HTR-8/SVneo (cell line): ENCODE data around the gene MAP7D1.
"Not testable (repeated sequence)": the region's sequence is repeated elsewhere in the genome, so short reads cannot be mapped to it uniquely, and the experiment has no call there.

ENCODE experiments used
- DNase-seq: peaks from one replicate; pipeline ENCODE4 v3.0.0; 2011; ENCODE audit warnings: low spot score, mixed read lengths; ENCODE audit not compliant: insufficient read length
- FAIRE-seq: peaks from 2 replicates; lab custom pipeline; 2011; peaks lifted over from hg19 to GRCh38; lab: Jason Lieb, UNC

Gene MAP7D1

DNA sequence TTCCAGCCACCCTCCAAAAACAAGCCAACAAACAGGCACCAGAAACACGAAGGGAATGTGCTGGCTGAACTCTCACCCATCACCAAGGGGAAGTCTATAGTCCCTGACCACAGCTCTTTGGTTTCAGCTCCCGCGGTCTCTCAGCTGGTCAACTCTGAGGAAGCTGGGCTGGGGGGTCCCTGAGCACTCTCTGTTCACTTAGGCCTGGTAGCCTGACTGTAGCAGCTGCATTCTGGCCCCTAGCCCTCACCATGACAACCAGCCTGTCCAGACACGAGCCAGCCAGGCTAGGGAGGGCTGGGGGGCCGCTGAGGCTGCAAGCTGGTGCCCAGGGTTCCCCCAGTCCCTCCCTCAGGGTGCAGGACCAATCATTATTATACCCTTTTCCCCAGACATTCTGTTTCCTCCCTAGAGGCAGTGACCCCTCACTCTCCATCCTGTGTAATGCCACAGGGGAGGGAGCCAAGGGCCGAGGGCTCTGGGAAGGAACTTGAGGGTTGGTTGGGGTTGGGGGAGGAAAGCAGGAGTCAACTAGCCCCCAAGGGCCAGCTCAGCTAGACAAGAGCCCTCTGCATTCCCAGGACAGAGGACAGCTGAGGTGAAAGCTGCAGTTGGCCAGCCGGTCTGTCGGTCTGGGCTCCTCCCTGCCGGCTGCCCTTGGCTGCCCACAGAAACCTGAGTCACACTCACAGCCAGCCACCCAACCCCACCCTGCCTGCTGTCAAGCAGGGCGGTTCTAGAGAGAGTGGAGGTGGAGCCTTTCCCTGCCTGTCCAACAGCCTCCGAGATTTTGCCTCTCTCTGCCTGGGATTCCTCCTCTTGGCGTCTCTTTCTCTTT is 5.4 kb upstream of the MAP7D1 start:
- FAIRE-seq (peak; percentile 90), DNase-seq (peak; percentile 89)

DNA sequence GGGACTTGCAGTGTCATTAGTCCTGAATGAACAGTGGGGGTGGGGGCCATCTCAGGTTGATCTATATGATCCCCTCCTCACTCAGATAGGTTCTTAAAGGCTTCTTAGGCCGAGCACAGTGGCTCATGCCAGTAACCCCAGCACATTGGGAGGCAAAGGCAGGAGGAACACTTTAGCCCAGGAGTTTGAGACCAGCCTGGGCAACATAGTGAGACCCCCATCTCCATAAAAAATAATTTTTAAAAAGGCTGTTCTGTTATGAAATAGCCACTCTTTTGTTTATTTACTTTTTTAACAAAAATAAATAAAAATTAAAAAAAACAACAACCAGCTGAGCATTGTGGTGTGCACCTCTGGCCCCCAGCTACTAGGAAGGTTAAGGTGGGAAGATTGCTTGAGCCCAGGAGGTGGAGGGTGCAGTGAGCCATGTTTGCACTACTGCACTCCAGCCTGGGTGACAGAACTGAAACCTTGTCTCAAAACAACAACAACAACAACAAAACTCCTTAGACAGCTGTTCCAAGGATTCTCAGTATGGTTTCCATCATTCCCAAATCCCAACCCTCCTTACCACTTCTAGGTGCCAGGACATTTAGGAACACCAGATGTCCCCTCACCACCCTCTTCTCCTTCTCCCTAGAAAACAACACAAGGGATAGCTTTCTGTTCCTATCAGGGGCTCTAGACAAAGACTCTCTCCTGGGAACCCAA is 4.7 kb upstream of the MAP7D1 start:
- no peak for FAIRE-seq
- DNase-seq: no peak

DNA sequence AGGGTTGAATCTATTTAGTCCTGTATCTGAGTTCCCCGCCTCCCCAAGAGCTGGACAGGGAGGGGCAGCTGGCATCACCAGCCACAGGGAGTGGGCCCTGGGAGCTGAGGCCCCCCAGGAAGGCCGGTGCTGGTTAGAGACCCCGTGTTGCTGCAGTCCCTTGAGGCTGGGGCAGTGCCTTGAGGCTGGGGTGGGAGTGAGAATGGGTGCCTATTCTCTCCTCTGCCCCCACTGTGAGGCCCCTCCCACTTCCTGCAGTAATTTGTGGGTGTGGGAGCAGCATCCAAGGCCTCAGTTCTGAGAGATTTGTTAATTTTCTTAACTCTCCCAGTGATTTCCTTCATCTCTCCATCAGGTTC is 4.1 kb upstream of the MAP7D1 start:
- FAIRE-seq: no peak
- no peak for DNase-seq

DNA sequence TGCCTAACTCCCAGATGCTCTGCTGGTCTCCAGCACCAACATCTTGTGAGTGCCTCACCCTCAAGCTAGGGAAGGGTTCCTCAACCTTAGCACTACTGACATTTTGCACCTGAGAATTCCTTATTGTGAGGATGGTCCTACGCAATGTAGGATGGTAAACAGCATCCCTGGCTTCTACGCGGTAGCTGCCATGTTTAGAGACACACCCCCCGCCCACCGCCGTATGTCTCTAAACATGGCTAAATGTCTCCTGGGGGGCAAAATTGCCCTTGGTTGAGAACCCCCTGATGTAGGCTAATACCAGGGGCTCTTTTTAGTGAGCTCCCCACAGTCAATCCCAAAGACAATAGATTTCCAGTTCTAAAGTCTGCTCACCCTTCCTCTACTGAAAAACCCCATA is 2.5 kb upstream of the MAP7D1 start:
- DNase-seq (no peak), FAIRE-seq (no peak)

DNA sequence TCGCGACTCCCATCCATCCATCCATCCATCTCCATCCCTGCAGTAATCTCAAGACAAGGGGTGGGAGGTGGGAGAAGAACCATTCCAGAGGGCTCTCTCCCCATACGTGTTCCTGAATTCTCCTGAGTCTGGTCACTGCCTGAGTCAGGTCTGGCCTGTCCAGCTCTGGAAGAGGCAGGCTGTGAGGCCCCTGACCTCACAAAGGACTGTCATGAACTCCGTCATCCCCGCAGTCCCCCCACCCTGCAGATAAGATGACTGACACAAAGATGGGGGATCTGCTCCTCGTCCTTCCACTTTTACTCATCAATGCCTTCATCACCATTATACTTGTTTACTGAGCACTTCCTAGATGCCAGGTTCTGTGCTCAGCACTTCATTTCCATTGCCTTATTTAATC is 1.6 kb upstream of the MAP7D1 start:
- no peak for FAIRE-seq

DNA sequence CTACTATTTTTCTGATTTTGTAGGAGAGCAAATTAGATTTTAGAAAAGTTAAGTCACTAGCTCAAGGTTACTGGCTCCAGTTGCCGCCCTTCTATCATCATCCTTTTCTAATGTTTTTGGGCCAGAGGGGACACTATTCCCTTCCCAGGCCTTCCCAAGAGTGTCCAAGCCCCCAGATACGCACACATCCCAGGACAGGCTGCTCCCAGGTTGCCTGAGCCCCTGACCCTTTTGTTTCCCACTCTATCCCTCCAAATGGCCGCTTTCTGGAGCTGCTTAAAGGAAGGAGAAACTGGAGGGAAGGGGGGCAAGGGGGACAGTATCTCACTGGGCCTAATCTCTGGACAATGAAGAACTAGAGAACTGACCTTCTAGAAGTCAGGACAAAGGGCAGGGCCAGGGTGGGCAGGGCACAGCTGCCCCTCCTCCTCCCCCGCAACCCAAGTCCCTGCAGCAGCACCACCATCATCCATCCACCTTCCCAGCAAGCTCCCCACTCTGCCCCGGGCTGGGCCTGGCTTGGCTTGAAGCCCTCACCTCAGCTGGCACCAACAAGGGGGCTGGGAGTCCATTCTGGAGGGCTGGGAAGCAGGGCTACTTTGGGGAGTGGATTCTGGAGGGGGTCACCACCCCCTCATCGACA is 1.1 kb upstream of the MAP7D1 start:
- no peak for FAIRE-seq
- no peak for DNase-seq

More for the DNA sequence above, 1.6 kb upstream of the MAP7D1 start:
- no peak for DNase-seq

DNA sequence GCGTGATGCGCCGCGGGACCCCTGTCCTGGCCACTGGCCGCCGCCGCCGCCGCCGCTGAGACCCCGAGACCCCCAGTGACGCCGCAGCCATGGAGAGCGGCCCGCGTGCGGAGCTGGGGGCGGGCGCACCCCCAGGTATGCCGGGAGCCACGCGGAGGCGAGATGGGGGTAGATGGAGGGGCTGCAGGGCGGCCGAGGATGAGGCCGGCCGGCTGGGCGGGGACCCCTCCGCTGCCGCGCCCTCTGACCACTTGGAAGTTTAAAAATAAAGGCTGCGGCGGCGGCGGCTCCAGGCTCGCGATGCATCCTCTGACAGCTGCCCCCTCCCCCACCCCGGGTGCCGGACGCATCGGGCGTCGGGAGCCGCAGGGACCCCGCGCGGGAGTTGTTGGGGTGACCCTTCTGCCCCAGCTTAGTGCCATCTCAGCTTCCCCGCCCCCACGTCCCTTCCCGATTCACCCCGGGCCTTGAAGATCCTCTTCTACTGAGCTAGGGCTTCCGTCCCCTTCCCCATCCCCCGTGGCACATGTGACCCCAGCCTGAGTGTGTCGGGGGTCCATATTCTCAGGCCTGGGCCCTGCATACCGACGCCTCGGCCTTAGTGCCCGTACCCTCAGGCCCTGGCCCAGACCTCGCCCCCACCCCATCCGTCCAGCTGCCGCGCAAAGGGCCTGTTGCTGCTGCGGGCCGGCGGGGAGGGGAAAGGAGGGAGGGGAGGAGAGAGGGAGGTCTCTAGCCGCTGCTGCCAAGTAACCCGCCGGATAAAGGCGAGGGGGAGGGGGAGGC is 562 bp downstream of the MAP7D1 start:
- FAIRE-seq: no peak

DNA sequence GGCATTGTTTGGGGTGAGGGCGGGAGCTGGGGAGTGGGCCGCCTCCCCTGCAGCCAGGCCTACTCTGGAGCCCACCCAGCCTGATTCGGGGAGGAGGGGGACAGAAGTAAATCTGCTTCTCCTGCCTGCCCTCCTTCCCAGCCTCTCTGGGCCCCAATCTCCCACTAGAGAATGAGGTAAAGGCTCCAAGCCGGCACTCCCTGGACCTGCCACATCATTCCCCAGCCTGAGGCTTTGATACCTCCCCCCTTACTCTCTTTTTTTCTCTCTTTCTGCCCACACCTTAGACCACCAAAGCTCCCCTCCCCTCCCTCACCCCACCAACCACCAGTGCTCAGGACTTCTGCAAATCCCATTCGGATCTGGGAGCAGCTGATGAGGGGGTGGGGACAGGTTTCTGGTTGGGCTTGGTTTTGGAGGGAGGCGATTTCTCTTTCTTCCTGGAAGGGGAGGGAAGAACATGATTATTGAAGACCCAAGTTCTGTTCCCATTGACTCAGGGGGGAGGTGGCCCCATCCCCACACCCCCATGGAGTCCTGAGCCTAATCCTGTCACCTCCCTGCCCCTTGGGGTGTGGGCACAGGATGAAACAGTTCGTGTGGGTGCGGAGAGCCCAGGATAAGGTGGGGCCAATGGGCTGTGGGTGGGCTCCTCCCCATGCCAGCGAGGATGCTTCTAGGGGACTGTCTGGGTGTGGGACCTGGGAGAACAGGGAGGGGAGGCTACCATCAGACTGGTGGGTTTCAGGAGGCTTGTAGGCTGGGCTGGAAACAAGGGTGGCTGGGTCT is 1.3 kb downstream of the MAP7D1 start:
- no peak for FAIRE-seq

More for the DNA sequence above, 562 bp downstream of the MAP7D1 start:
- no peak for DNase-seq

DNA sequence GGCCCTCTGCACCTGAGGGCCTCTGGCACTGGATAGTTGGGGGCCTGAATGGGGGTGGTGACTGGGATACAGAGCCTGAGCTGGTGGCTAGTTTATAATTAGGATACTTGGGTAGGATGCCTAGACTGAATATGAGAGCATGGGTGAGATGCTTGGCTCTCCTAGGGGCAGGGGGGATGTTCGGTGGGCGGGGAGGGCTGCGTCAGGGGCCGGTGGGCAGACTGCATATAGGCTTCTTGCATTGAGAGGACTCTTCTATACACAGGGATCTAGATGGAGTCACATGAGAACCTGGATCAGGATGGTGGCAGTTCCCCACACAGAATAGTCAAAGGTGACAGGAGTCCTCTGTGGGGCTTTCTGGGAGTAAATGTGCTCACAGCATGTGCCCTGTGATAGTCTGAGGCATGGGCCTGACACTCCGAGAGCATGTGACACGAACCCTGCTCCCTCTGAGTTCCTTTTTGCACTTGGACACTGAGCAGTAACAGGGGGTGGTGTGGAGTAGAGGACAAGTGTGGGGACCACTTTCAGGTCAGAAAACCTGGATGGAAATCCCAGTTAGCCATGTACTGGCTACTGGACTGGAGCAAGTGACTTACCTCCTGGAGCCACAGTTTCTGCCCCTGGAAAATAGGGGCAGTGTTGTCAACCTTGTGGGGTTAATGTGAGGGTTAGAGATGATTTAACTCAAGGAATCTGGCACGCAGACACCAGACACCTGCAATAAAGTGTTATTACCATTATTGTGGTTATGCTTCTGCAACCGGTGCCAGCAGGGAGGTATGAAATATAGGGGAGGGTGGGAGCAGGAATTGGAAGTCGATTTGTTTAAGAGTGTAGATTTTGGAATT is 2.2 kb downstream of the MAP7D1 start:
- DNase-seq: no peak
- FAIRE-seq: no peak

More for the DNA sequence above, 1.3 kb downstream of the MAP7D1 start:
- no peak for DNase-seq

DNA sequence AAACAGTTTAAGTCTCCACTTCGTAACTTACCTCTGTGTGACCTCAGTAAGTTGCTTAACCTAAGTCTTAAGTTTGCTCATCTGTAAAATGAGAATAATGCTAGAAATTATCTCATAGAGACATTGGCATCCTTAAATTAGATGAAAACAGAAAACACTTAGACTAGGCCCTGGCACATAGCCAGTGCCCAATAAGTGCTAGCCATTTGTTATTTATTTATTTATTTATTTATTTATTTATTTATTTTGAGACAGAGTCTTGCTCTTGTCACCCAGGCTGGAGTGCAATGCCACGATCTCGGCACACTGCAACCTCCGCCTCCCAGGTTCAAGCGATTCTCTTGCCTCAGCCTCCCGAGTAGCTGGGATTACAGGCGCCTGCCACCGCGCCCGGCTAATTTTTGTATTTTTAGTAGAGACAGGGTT is 2.9 kb downstream of the MAP7D1 start:
- DNase-seq, FAIRE-seq: not testable (repeated sequence)

DNA sequence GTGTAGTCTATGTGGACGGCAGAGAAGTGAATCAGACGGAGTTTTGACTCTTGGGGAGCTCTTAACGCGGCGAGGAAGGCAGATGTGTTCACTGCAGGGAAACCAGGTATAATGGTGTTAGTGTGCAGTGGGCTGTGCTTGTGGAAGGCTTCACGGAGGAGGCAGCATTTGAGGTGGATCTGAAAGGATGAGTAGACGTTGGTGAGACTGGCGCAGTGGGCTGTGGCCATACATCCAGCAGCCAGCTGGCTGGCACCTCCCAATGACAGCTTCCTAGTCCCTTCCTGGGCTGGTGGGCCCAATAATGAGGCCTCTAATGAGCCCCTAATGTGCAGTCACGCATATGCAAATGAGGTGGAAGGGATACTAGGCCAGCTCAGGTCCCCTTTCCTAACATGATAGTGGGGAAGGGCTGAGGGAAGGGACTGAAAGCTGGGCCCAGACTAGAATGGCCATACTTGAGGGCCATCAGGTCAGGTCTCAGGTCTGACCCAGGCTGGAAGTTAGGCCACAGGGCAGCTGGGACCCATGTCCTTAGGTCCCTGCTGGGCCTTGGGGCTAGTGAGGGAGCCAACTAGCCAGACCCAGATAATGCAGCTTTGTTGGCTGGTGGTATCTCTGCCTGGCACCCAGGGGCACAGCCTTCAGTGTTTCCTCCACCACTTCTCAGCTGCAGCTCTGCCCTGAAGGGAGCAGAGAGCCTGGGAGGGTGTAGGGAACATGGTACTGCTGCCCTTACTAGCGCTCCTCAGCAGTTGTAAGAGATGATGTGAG is 3.8 kb downstream of the MAP7D1 start:
- DNase-seq: no peak
- FAIRE-seq: no peak

DNA sequence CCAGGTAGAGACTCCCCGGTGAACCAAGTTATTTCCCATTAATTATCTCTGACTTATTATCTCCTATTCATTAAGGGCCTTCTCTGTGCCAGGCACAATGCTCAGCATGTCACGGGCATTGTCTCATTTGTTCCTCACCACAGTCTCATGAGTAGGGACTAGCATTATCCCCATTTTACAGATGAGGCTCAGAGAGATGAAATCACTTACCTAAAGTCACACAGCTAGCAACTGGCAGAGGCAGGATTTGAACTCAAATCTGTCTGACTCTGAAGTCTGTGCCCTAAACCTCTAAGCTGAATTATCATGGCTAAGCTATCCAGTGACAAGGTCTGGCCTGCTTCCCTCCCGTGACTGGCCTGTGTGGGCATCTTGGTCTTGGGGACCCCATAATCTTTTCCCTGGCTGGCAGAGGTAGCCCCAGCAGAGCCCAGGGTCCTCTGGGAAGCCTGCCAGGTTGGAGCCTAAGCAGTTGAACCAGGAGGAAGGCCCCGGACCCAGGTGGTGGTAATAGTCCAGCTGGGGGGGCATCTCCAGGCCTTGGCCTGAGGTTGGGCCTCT is 4.5 kb downstream of the MAP7D1 start:
- no peak for DNase-seq
- no peak for FAIRE-seq

DNA sequence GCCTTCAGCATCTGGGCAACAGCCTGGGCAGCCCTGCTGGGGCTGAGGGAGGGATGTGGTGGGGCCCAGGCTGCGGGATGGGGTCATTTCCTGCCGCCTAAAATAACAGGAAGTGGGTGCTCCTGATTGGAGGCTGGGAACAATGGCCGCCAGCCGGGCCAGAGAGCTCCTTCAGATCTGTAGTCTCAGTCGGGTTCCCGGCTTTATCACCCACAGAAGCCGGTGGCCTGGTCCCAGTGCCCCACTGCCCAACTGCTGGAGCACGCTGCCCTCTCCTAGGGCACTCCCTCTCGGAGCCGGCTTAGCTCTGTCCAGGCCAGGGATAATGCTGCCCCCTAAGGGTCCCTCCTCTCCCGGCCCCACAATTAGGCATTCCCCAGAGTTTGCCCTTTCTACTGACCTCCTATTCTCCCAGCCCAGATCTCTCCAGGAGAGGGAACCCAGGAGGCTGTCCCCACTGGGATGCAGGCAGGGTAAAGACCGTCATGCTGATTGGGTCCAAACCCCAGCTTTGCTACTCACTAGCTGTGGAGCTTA is 5.1 kb downstream of the MAP7D1 start:
- no peak for FAIRE-seq
- peak; percentile 81 for DNase-seq

DNA sequence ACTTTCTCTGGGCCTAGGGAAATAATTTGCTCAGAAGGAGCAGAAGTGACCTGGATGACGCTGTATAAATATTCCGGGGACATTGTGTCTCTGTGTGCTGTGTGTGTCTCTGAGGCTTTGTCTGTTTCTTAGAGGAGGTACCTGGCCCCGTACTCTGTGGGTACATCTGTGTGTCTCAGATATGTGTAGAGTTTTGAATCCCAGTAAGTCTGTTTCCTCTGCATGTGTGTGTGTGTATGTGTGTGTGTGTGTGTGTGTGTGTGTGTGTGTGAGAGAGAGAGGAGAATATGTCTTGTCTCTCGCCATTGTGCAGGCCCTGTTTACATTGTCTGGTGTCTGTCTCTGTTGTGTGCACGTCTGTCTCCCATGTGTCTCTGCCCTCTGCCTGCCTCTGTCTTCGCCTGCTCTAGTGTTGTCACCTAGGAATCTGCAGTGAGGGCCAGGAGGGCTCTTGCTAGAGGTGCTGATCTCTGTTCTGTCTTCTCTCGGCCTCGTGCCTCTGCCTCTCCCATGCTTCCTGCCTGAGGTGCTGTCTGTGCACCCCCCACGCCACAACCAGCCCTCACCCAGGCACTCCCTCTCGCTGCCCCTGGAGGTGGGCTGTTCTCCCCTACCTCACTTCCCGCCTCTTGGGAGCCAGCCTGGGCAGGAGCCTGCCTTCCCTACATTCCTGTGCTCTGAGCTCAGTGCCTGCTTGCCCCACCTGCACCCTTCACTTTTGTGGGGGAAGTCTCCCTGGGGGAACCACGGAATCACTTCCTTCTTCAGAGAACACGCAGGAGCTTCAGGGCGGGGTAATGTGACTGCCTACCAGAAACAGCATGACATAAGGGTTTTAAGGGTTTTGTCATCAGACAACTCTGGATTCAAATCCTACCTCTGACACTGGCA is 5.9 kb downstream of the MAP7D1 start:
- no peak for FAIRE-seq
- no peak for DNase-seq

DNA sequence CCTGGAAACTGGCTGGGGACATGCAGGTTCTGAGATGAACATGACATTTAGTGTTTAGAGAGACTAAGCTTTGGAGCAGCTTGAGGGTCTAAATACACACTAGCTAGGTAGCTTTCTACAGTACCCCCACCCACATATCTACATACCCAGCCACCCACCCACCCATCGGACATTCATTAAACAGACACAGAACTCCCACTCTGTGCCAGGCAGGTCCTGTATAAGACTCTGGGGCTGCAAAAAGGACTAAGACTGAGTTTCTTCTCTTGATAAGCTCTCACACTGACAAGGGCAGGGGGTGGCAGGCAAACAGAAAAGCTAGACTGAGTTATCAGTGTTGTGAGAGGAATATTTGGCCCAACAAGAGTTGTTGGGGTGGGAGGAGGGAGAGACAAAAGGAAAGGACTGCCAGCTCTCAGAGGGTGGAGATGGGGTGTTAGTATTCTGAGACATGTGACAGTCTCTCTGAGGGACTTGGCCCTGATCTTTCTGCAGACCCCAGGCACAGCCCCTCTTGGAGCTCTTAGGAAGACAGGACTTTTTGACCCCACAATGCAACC is 6.8 kb downstream of the MAP7D1 start:
- DNase-seq (no peak), FAIRE-seq (no peak)

DNA sequence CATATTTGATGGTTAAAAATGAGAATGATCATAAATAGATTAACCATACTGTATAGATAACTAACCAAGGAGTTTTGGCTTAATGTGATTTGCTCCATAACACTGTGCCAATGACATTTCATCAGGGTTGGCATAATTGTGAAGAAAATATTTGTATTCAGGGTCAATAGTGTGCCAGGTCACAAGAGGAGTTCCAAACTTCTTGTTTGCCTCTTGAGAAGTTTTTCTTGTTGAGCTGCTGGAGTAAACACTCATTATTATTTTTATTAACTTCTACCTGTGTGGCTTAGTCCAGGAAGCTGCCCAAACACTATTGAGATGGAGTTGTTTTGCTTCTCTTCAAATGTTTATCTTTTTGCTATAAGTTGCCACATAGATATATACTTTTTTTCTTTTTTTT is 7.5 kb downstream of the MAP7D1 start:
- FAIRE-seq (no peak), DNase-seq (no peak)
